Measurements from ENCODE around the gene ITGA8. TPM values are rescaled to one million over a fixed set of nuclear protein-coding genes. Genes with fewer than 3 reads are reported as not detected.

ITGA8 gene
- total RNA-seq, 3 donors from 2014 or later (not counting 1 experiment from before 2014, with no cell fraction given): not detected

GRCh38 chr10:15474671-15475070, 245.1 kb downstream of the ITGA8 start:
- TF ChIP-seq CTCF (IDR thresholded peaks at IDR 0.05): no peak
- H3K36me3 ChIP-seq (ENCODE audit: control insufficient read depth, insufficient read depth, low read length): no peaks in the 10 kb centered on the region
- Mint-ChIP-seq H3K9me3 (no peaks in the 10 kb centered on the region), H3K27me3 (ENCODE audit: low read depth in 2 of 2) (peaks cover 14% of the 10 kb centered on the region in 2 donors), H3K4me1 (no peaks in the 10 kb centered on the region), H3K27ac (no peak overlapping the region), H3K36me3 (no peaks in the 10 kb centered on the region), H3K4me3 (no peak overlapping the region)
- ATAC-seq: no peak
- H3K4me3 ChIP-seq (ENCODE audit: low read length): no peak overlapping the region
- no peaks in the 10 kb centered on the region for H3K4me1 ChIP-seq (ENCODE audit: control insufficient read depth, insufficient read depth, low read length)
- no peaks in the 10 kb centered on the region for H3K27me3 ChIP-seq (ENCODE audit: control insufficient read depth, insufficient read depth, low read length)
- WGBS (ENCODE audit: insufficient coverage): 41% methylated on average over 2 of the region's 2 CpGs
- H3K9me3 ChIP-seq (ENCODE audit: control insufficient read depth, insufficient read depth, low read length): no peaks in the 10 kb centered on the region
- DNase-seq: no peak
- H3K27ac ChIP-seq (ENCODE audit: low read length): no peak overlapping the region
- intact Hi-C loops (cut with micrococcal nuclease): no loop called here

- H3K9me3 ChIP-seq (ENCODE audit: control insufficient read depth, insufficient read depth, low read length): no peaks in the 10 kb centered on the region
- no peaks in the 10 kb centered on the region for H3K36me3 Mint-ChIP-seq
- peaks cover 11 to 14% of the 10 kb centered on the region in 2 donors for H3K27me3 Mint-ChIP-seq (ENCODE audit: low read depth in 2 of 2)
- no peaks in the 10 kb centered on the region for H3K4me1 Mint-ChIP-seq
- no peak overlapping the region for H3K27ac Mint-ChIP-seq
- no peaks in the 10 kb centered on the region for H3K36me3 ChIP-seq (ENCODE audit: control insufficient read depth, insufficient read depth, low read length)
- H3K27me3 ChIP-seq (ENCODE audit: control insufficient read depth, insufficient read depth, low read length): no peaks in the 10 kb centered on the region
- H3K4me3 ChIP-seq (ENCODE audit: low read length): no peak overlapping the region
- no peaks in the 10 kb centered on the region for H3K9me3 Mint-ChIP-seq
- H3K4me3 Mint-ChIP-seq: no peak overlapping the region
- no peak for ATAC-seq
- H3K4me1 ChIP-seq (ENCODE audit: control insufficient read depth, insufficient read depth, low read length): no peaks in the 10 kb centered on the region
- no peak for TF ChIP-seq CTCF (IDR thresholded peaks at IDR 0.05)
- DNase-seq: no peak
- WGBS (ENCODE audit: insufficient coverage): 39% methylated on average over 5 of the region's 5 CpGs
- intact Hi-C loops (cut with micrococcal nuclease): no loop called here
- H3K27ac ChIP-seq (ENCODE audit: low read length): no peak overlapping the region
Observed at GRCh38 chr10:15473396-15473767, 246.3 kb downstream of the ITGA8 start.

- no peaks in the 10 kb centered on the region for H3K36me3 Mint-ChIP-seq
- H3K27me3 Mint-ChIP-seq (ENCODE audit: low read depth in 2 of 2): peaks cover 11 to 14% of the 10 kb centered on the region in 2 donors
- intact Hi-C loops (cut with micrococcal nuclease): no loop called here
- DNase-seq: no peak
- no peaks in the 10 kb centered on the region for H3K27me3 ChIP-seq (ENCODE audit: control insufficient read depth, insufficient read depth, low read length)
- 80% methylated on average over 13 of the region's 16 CpGs for WGBS (ENCODE audit: insufficient coverage)
- no peaks in the 10 kb centered on the region for H3K4me1 Mint-ChIP-seq
- H3K4me3 ChIP-seq (ENCODE audit: low read length): no peak overlapping the region
- no peak for ATAC-seq
- H3K4me3 Mint-ChIP-seq: no peak overlapping the region
- H3K27ac ChIP-seq (ENCODE audit: low read length): no peak overlapping the region
- H3K9me3 ChIP-seq (ENCODE audit: control insufficient read depth, insufficient read depth, low read length): no peaks in the 10 kb centered on the region
- no peaks in the 10 kb centered on the region for H3K4me1 ChIP-seq (ENCODE audit: control insufficient read depth, insufficient read depth, low read length)
- no peak for TF ChIP-seq CTCF (IDR thresholded peaks at IDR 0.05)
- no peaks in the 10 kb centered on the region for H3K9me3 Mint-ChIP-seq
- no peak overlapping the region for H3K27ac Mint-ChIP-seq
- no peaks in the 10 kb centered on the region for H3K36me3 ChIP-seq (ENCODE audit: control insufficient read depth, insufficient read depth, low read length)
Observed at GRCh38 chr10:15472431-15473395, 247.0 kb downstream of the ITGA8 start.
